Right atrium auricular region (tissue), 2 donors: Measurements from ENCODE around the gene IREB2. TPM values are rescaled to one million over a fixed set of nuclear protein-coding genes. Genes with fewer than 3 reads are reported as not detected.
"Not testable (repeated sequence)": the region's sequence is repeated elsewhere in the genome, so short reads cannot be mapped to it uniquely, and the experiment has no call there.

Experiments
- DNase-seq: peaks from one replicate; pipeline ENCODE4 v3.0.0-alpha.2; 2019; ENCODE audit warnings: low spot score
- H3K27ac ChIP-seq, 2 donors: fragments of 200-600 bp; sonication (generic); 1 replicate in 1 of 2; 2 replicates in 1 of 2; pipeline ENCODE4 v1.5.1; 2016 to 2019
- H3K27me3 ChIP-seq, 2 donors: fragments of 200-600 bp; sonication (generic); one replicate each; pipeline versions ENCODE4 v1.5.1 to v1.6.0; 2017 to 2019
- H3K36me3 ChIP-seq: fragments of 200-600 bp; sonication (generic); one replicate; pipeline ENCODE4 v1.5.1; 2016
- H3K4me1 ChIP-seq, 2 donors: fragments of 200-600 bp; sonication (generic); one replicate each; pipeline versions ENCODE4 v1.5.1 to v1.6.0; 2017 to 2019
- H3K4me3 ChIP-seq, 2 donors: fragments of 200-600 bp; sonication (generic); 1 replicate in 1 of 2; 2 replicates in 1 of 2; pipeline ENCODE4 v1.5.1; 2017 to 2019; ENCODE audit warnings: mild to moderate bottlenecking in 1 of 2, moderate library complexity in 1 of 2
- H3K9me3 ChIP-seq, 2 donors: fragments of 200-600 bp; sonication (generic); one replicate each; pipeline ENCODE4 v1.5.1; 2019
- total RNA-seq, 2 donors: library from RNA; depleted of rRNA; stranded (reverse); fragments of >200 nt; gene quantifications; one replicate each; pipeline ENCODE4 v1.1.0, GENCODE V29; 2016
- TF ChIP-seq, protein P1 (sequence below), 2 donors: fragments of 200-600 bp; sonication (generic); IDR thresholded peaks; one replicate each; pipeline ENCODE4 v1.5.1; 2019; ENCODE audit warnings: antibody characterized with exemption in 2 of 2

The IREB2 gene
- total RNA-seq, 2 donors from 2014 or later, result 14.5 to 16.3 TPM

DNA sequence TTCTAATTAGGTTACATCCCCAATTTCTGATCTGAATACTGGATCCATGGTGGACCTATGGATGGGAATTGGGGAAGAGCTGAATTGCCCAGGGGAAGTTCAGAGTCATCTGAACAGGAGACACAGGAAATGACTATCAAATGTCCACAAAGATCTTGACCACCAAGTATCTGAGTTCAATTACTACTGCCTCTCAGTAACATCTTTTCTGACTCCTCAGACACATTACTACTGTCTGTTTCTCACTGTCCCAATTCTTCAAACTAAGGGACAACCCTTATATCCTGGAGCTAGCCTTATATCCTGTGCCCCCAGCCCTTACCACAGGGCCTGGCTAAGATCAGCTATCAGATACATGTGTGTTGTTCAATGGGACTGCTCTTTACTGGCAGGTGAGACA lies 10.1 kb upstream of the IREB2 start:
- DNase-seq, result peak; percentile 5
- no peaks in the 10 kb centered on the region for H3K4me1 ChIP-seq
- H3K4me3 ChIP-seq, result no peak overlapping the region
- H3K36me3 ChIP-seq, result no peaks in the 10 kb centered on the region
- H3K27me3 ChIP-seq, result peaks cover 0 to 3% of the 10 kb centered on the region in 2 donors
- no peaks in the 10 kb centered on the region for H3K9me3 ChIP-seq
- H3K27ac ChIP-seq, result no peak overlapping the region
- TF ChIP-seq, protein P1, sequence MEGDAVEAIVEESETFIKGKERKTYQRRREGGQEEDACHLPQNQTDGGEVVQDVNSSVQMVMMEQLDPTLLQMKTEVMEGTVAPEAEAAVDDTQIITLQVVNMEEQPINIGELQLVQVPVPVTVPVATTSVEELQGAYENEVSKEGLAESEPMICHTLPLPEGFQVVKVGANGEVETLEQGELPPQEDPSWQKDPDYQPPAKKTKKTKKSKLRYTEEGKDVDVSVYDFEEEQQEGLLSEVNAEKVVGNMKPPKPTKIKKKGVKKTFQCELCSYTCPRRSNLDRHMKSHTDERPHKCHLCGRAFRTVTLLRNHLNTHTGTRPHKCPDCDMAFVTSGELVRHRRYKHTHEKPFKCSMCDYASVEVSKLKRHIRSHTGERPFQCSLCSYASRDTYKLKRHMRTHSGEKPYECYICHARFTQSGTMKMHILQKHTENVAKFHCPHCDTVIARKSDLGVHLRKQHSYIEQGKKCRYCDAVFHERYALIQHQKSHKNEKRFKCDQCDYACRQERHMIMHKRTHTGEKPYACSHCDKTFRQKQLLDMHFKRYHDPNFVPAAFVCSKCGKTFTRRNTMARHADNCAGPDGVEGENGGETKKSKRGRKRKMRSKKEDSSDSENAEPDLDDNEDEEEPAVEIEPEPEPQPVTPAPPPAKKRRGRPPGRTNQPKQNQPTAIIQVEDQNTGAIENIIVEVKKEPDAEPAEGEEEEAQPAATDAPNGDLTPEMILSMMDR (IDR thresholded peaks at IDR 0.05), result no peak

DNA sequence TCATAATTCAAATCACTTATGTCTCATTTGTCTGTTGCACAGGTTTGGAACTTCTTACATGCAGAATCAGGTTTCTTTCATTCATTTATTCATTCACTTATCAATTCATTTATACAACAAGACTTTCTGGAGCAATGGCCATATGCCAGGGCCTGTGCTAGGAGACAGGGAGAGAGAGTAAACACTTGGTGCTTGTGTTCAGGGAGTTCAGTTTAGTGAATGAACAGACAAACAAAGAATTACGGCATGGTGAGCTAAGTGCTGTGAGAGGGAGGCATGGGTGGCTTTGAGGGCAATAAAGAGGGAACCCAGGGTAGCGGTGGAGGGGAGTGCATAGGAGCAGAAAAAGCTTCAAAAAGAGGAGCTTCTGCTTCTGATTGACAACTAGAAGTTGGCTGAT lies 8.5 kb upstream of the IREB2 start:
- H3K27me3 ChIP-seq, result peaks cover 0 to 3% of the 10 kb centered on the region in 2 donors
- no peaks in the 10 kb centered on the region for H3K9me3 ChIP-seq
- peak; percentile 28 for DNase-seq
- no peaks in the 10 kb centered on the region for H3K36me3 ChIP-seq
- no peak overlapping the region for H3K4me3 ChIP-seq
- no peaks in the 10 kb centered on the region for H3K4me1 ChIP-seq
- TF ChIP-seq, protein P1 (IDR thresholded peaks at IDR 0.05), result no peak
- H3K27ac ChIP-seq, result no peak overlapping the region

DNA sequence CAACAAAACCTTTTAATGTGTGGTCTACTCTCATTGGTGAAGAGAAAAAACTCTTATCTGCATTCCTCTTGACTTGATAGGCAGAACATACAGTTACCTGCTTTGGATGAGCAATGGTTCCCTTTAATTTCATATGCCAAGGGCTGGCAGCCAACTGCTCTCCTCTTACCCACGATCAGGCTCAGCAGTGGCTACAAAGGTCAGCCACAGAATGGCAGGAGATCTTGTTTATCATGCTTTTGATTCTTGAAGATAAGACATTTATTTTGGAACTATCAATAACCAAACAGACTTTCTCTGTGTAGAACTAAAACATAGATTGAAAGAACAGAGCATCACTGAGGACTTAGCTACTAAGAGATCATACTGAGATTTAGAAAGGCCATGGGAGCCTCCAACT lies 6.1 kb upstream of the IREB2 start:
- no peak for DNase-seq
- Histone ChIP-seq H3K9me3 (no peaks in the 10 kb centered on the region), H3K27me3 (peaks cover 0 to 3% of the 10 kb centered on the region in 2 donors), H3K4me1 (peaks cover 0 to under 1% of the 10 kb centered on the region in 2 donors), H3K36me3 (no peaks in the 10 kb centered on the region), H3K27ac (no peak overlapping the region), H3K4me3 (no peak overlapping the region)
- TF ChIP-seq, protein P1 (IDR thresholded peaks at IDR 0.05), result no peak

DNA sequence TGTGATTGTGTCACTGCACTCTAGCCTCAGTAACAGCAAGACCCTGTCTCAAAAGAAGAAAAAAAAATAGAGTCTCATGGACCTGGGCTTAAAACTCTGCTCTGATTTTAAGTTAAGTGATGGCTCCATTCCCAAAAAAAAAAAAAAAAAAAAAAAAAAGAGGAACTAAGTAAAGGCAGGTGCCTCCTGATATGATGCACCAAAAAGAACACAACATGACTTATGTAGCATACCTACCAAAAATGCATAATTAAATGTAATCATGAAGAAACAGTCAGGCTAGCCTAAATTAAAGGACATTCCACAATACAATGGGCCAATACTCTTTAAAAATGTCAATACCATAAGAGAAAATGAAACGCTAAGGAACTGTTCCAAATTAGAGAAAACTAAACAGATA lies 5.4 kb upstream of the IREB2 start:
- peaks cover 0 to 5% of the 10 kb centered on the region in 2 donors for H3K4me1 ChIP-seq
- no peaks in the 10 kb centered on the region for H3K9me3 ChIP-seq
- no peaks in the 10 kb centered on the region for H3K36me3 ChIP-seq
- no peak for DNase-seq
- H3K27ac ChIP-seq, result no peak overlapping the region
- H3K4me3 ChIP-seq, result no peak overlapping the region
- TF ChIP-seq, protein P1 (IDR thresholded peaks at IDR 0.05), result no peak
- H3K27me3 ChIP-seq, result peaks cover 0 to 3% of the 10 kb centered on the region in 2 donors

DNA sequence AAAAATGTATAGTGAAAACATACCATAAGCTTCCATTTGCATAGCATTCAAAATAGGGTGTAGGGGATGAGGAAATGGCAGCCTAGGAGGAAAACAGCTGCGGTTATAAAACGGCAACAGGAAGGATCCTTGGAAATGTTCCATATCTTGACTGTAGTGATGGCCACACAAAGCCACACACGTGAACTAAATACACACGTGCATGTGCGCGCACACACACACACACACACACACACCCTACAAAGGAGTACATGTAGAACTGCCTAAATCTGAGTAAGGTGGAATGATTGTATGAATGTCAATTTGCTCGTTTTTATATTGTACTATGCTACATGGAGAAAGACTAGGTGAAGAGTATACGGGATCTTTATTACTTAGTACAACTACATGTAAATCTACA lies 3.9 kb upstream of the IREB2 start:
- DNase-seq, result no peak
- no peak overlapping the region for H3K27ac ChIP-seq
- H3K4me1 ChIP-seq, result peaks cover 0 to 9% of the 10 kb centered on the region in 2 donors
- H3K36me3 ChIP-seq, result no peaks in the 10 kb centered on the region
- TF ChIP-seq, protein P1 (IDR thresholded peaks at IDR 0.05), result no peak
- no peaks in the 10 kb centered on the region for H3K9me3 ChIP-seq
- no peak overlapping the region for H3K4me3 ChIP-seq
- H3K27me3 ChIP-seq, result peaks cover 0 to 3% of the 10 kb centered on the region in 2 donors

DNA sequence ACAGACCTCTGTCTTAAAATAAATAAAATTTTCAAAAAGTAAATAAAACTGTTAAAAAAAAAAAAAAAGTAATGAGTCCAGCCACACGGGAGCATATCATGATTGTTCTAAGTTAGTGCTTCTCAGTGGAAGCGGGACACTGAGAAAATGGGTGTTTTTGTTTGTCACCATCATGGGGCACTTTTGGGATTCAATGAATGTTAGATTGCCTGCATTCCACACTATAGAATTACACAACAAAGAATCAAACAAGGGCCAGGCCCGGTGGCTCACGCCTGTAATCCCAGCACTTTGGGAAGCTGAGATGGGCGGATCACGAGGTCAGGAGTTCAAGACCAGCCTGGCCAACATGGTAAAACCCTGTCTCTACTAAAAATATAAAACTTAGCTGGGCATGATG lies 3.3 kb upstream of the IREB2 start:
- DNase-seq, result not testable (repeated sequence)

More for the DNA sequence above, 3.3 kb upstream of the IREB2 start:
- H3K27ac ChIP-seq, H3K9me3 ChIP-seq, H3K4me3 ChIP-seq, H3K36me3 ChIP-seq, H3K27me3 ChIP-seq: not testable (repeated sequence)
- peaks cover 0 to 15% of the 10 kb centered on the region in 2 donors for H3K4me1 ChIP-seq
